GM12878 (cell line): ENCODE results near the gene PDXP. TPM values are rescaled to one million over a fixed set of nuclear protein-coding genes. Genes with fewer than 3 reads are reported as not detected.

Source experiments
- ATAC-seq: fragments of 200-7000 bp; cut with Tn5 transposase; 3 replicates; pipeline ENCODE4 v1.9.1; 2020; ENCODE audit warnings: mild to moderate bottlenecking, moderate library complexity
- Bru-seq: library from RNA; stranded (reverse); fragments of 400-500 nt; gene quantifications from one replicate; lab custom pipeline; 2021; lab: Mats Ljungman, UMichigan
- BruChase-seq, 2 experiments: library from RNA; stranded (reverse); fragments of 400-500 nt; gene quantifications; one replicate each; lab custom pipeline; 2021; lab: Mats Ljungman, UMichigan
- BruUV-seq: library from RNA; stranded (reverse); fragments of 400-500 nt; replicated peaks from 2 replicates; lab custom pipeline; 2021; lab: Mats Ljungman, UMichigan
- CTCF ChIA-PET: fragments of 300-600 bp; sonication (Branson Sonifier 250); formaldehyde crosslinking; extraction: SDS; loops from one replicate; lab custom pipeline; 2021; ENCODE audit warnings: inconsistent platforms; lab: Yijun Ruan, JAX
- POLR2A ChIA-PET: fragments of 350-600 bp; formaldehyde crosslinking; extraction: SDS; loops from one replicate; lab custom pipeline; 2021; ENCODE audit warnings: inconsistent platforms; lab: Charles Lee
- RAD21 ChIA-PET: fragments of 300-600 bp; sonication (Branson Sonifier 250); formaldehyde crosslinking; loops from one replicate; lab custom pipeline; 2023; ENCODE audit warnings: antibody characterized with exemption; ENCODE audit not compliant: unreplicated experiment; lab: Charles Lee
- SMC1A ChIA-PET: fragments of 300-600 bp; sonication (Branson Sonifier 250); formaldehyde crosslinking; loops from one replicate; lab custom pipeline; 2023; ENCODE audit not compliant: unreplicated experiment, uncharacterized antibody; lab: Charles Lee
- DNase-seq: peaks from one replicate; pipeline ENCODE4 v3.0.0-alpha.2; 2011; ENCODE audit warnings: low read depth, low spot score
- FAIRE-seq: peaks from 3 replicates; lab custom pipeline; 2011; peaks lifted over from hg19 to GRCh38; lab: Jason Lieb, UNC
- H2AFZ ChIP-seq: 2 replicates; pipeline ENCODE4 v1.6.0; 2011; ENCODE audit warnings: low read depth, low read length, control low read depth; ENCODE audit not compliant: control insufficient read depth
- H3K27ac ChIP-seq: 2 replicates; pipeline ENCODE4 v1.5.1; 2011; ENCODE audit warnings: control low read depth; ENCODE audit not compliant: control insufficient read depth, insufficient read depth
- H3K27me3 ChIP-seq, 2 experiments: replicated peaks in 1 of 2; 2 replicates each; pipeline versions ENCODE4 v1.6.0 to v1.6.1; 2011; ENCODE audit warnings: low read length in 1 of 2; ENCODE audit not compliant: control insufficient read depth in 2 of 2, insufficient read depth in 2 of 2
- H3K36me3 ChIP-seq, 2 experiments: 2 replicates each; pipeline ENCODE4 v1.5.1; 2011; ENCODE audit warnings: low read length in 1 of 2; ENCODE audit not compliant: control insufficient read depth in 2 of 2, insufficient read depth in 2 of 2
- H3K4me1 ChIP-seq: 2 replicates; pipeline ENCODE4 v1.6.1; 2011; ENCODE audit warnings: mild to moderate bottlenecking, low read length, moderate library complexity, mixed read lengths; ENCODE audit not compliant: control insufficient read depth, insufficient read depth
- H3K4me2 ChIP-seq: 2 replicates; pipeline ENCODE4 v1.6.0; 2011; ENCODE audit warnings: control low read depth; ENCODE audit not compliant: control insufficient read depth, insufficient read depth
- H3K4me3 ChIP-seq: fragments of 200-600 bp; sonication (generic); 2 replicates; pipeline ENCODE4 v1.5.1; 2016
- H3K79me2 ChIP-seq: 2 replicates; pipeline ENCODE4 v1.6.0; 2011; ENCODE audit warnings: low read length; ENCODE audit not compliant: control insufficient read depth, insufficient read depth
- H3K9ac ChIP-seq: 2 replicates; pipeline ENCODE4 v1.8.0; 2011; ENCODE audit warnings: low read length, control low read depth, mixed read lengths; ENCODE audit not compliant: control insufficient read depth, insufficient read depth
- H3K9me3 ChIP-seq: replicated peaks from 3 replicates; pipeline ENCODE4 v1.5.1; 2011; ENCODE audit warnings: mild to moderate bottlenecking, low read length; ENCODE audit not compliant: control insufficient read depth, insufficient read depth
- H4K20me1 ChIP-seq: 2 replicates; pipeline ENCODE4 v1.6.0; 2011; ENCODE audit not compliant: control insufficient read depth, insufficient read depth
- ASH2L ChIP-seq: fragments of 300-600, 200-600 bp; sonication (generic); IDR thresholded peaks from 2 replicates; pipeline ENCODE4 v1.6.1; 2017; ENCODE audit warnings: low read depth, mild to moderate bottlenecking, borderline replicate concordance
- E2F4 ChIP-seq: IDR thresholded peaks from 2 replicates; pipeline ENCODE4 v1.6.1; 2012; ENCODE audit warnings: low read depth, low read length, improper control_type of control experiment
- HCFC1 ChIP-seq: fragments of 150-350 bp; IDR thresholded peaks from 2 replicates; pipeline ENCODE4 v1.6.1; 2014; ENCODE audit warnings: low read length
- REST ChIP-seq: IDR thresholded peaks from 2 replicates; pipeline ENCODE4 v1.6.1; 2012; ENCODE audit warnings: mild to moderate bottlenecking, low read depth, low read length
- ZBTB4 ChIP-seq: fragments of 450-650 bp; formaldehyde crosslinking; IDR thresholded peaks from 2 replicates; pipeline ENCODE4 v1.4.0; 2022; ENCODE audit warnings: mild to moderate bottlenecking, moderate library complexity
- ZNF274 ChIP-seq: IDR thresholded peaks from one replicate; pipeline ENCODE4 v1.8.0; 2011; ENCODE audit not compliant: insufficient read length, insufficient read depth
- WGBS: methylation state at CpG from one replicate; pipeline ENCODE4 v1.1.6; 2016; ENCODE audit warnings: low lambda C conversion rate; ENCODE audit not compliant: insufficient replicate concordance, insufficient coverage; ENCODE audit errors: missing lambda C conversion rate; 5-methylcytosine and 5-hydroxymethylcytosine counted together
- in situ Hi-C: fragments of 300-500 bp; cut with MboI; formaldehyde crosslinking; loops from 9 replicates; pipeline ENCODE4 v1.14.3; 2018; ENCODE audit warnings: mixed read lengths
- intact Hi-C: fragments of 100-400 bp; cut with micrococcal nuclease; formaldehyde crosslinking; loops from one replicate; pipeline ENCODE4 v1.14.2; 2022; ENCODE audit not compliant: unreplicated experiment
- long read RNA-seq, 2 experiments: library from polyadenylated mRNA; unstranded; transcript quantifications; one replicate each; pipeline ENCODE4 v2.0.0, GENCODE V29; 2019 to 2020
- polyA minus RNA-seq, 3 experiments: library from RNA; depleted of rRNA, polyadenylated mRNA; stranded (reverse); fragments of >200 nt; gene quantifications; 2 replicates each; pipeline ENCODE4 v1.2.3, GENCODE V29; 2011
- polyA plus RNA-seq, 11 experiments: library from polyadenylated mRNA; depleted of rRNA in 4 of 11; unstranded in 6 of 11; stranded (reverse) in 5 of 11; fragments of >200 nt; fragmentation: Nextera tagmentation in 4 of 11; fragmentation: Illumina TruSeq in 1 of 11; extraction: Ambion mirVana in 4 of 11; extraction: Trizol in 1 of 11; gene quantifications; 1 replicate in 1 of 11; 2 replicates in 10 of 11; pipeline versions ENCODE4 v1.2.1 to v1.2.3, GENCODE V29; 2011 to 2016; ENCODE audit warnings: inconsistent platforms in 2 of 11, missing spikeins in 2 of 11, low read depth in 1 of 11
- total RNA-seq, 4 experiments: library from RNA; depleted of rRNA in 3 of 4; stranded (reverse); fragments of >200 nt in 3 of 4; fragmentation: Illumina TruSeq in 1 of 4; extraction: Trizol in 1 of 4; gene quantifications; 2 replicates each; pipeline versions ENCODE4 v1.2.1 to v1.2.3, GENCODE V29; 2013 to 2021

PDXP gene
- total RNA-seq (2013; cell fraction: nucleolus; rRNA removed) = 7.4 and 8.6 TPM in 2 replicates
- 36.8 and 41.1 TPM in 2 replicates for total RNA-seq (2014; rRNA removed)
- 27.2 and 29.7 TPM in 2 replicates for total RNA-seq (2014; rRNA removed; fragmentation: Illumina TruSeq; extraction: Trizol)
- total RNA-seq (2021) = 38.6 and 44.7 TPM in 2 replicates
- polyA plus RNA-seq (2011; ENCODE audit: low read depth) = 14.9 TPM
- polyA plus RNA-seq (2011; rRNA removed) = 25.4 and 39.4 TPM in 2 replicates
- 66.8 and 73.1 TPM in 2 replicates for polyA plus RNA-seq (2011; cell fraction: cytosol; rRNA removed)
- polyA plus RNA-seq (2011; cell fraction: nucleus; rRNA removed) = 26.0 and 35.5 TPM in 2 replicates
- 17.7 and 26.5 TPM in 2 replicates for polyA plus RNA-seq (2012)
- polyA plus RNA-seq (2014; fragmentation: Illumina TruSeq; extraction: Trizol) = 30.1 and 40.0 TPM in 2 replicates
- polyA plus RNA-seq (2014; fragmentation: Nextera tagmentation; extraction: Ambion mirVana) = 10 to 100 TPM in 1 of 2 experiments, 1 to 10 TPM in 1; 9.8 to 15.2 TPM
- 56.7 and 57.9 TPM in 2 replicates for polyA plus RNA-seq (2014; rRNA removed)
- polyA plus RNA-seq (2016; fragmentation: Nextera tagmentation; extraction: Ambion mirVana) = 1 to 10 TPM; 4.4 to 4.8 TPM
- 22.2 and 37.3 TPM in 2 replicates for polyA minus RNA-seq (2011; rRNA and poly(A)+ RNA removed)
- 11.4 and 17.4 TPM in 2 replicates for polyA minus RNA-seq (2011; cell fraction: cytosol; rRNA and poly(A)+ RNA removed)
- polyA minus RNA-seq (2011; cell fraction: nucleus; rRNA and poly(A)+ RNA removed) = 7.3 and 9.7 TPM in 2 replicates
- percentile 50 among the genes with signal in this experiment for Bru-seq, nascent RNA
- percentile 60 among the genes with signal in this experiment for BruChase-seq, experiment 1, labeled RNA remaining after a 6-hour chase
- percentile 61 among the genes with signal in this experiment for BruChase-seq, experiment 2, labeled RNA remaining after a 2-hour chase
- long read RNA-seq, experiment 1, partial matches to known transcripts = 0 of 2 reads
- long read RNA-seq, experiment 1, other reads (novel, unspliced or antisense) = 0 of 2 reads
- long read RNA-seq, experiment 2 = 0 reads

- Histone ChIP-seq H3K9me3 (no peaks in the 10 kb centered on the region), H3K27ac (peak within 1 kb of the TSS; percentile 64), H3K9ac (peak within 1 kb of the TSS; percentile 70), H3K79me2 (peaks cover 43% of the 10 kb centered on the region), H3K36me3 (peaks cover 0 to 2% of the 10 kb centered on the region in 2 experiments; a peak in 2 of 4 replicates), H3K4me1 (peaks cover 12% of the 10 kb centered on the region), H4K20me1 (no peaks in the 10 kb centered on the region), H3K4me2 (peak within 1 kb of the TSS; percentile 96), H3K27me3 (no peaks in the 10 kb centered on the region), H3K4me3 (peak within 1 kb of the TSS; percentile 82), H2AFZ (peak within 1 kb of the TSS; percentile 96)
- POLR2A ChIA-PET = interaction anchor here (0.6 to 9.6 kb wide), 20 partner anchors 11 to 296 kb away, joined by 3 to 209 read pairs (median 5); partner anchors contain the start of genes ANKRD54, GCAT, GGA1 and LGALS1
- peak; percentile 100 for FAIRE-seq
- DNase-seq = peak; percentile 99
- CTCF ChIA-PET = interaction anchor here (0.6 to 11.7 kb wide), 14 partner anchors 18 to 1489 kb away, joined by 3 to 414 read pairs (median 8); partner anchors contain the start of genes GGA1, LGALS1, NOL12 and SH3BP1
- WGBS = under 1% methylated on average over 101 of the region's 101 CpGs
- SMC1A ChIA-PET = interaction anchor here (0.6 to 7.9 kb wide), 15 partner anchors 9 to 204 kb away, joined by 3 to 157 read pairs (median 7); partner anchors contain the start of genes ANKRD54, GCAT, GGA1 and LGALS1
- ATAC-seq = peak; percentile 95
- RAD21 ChIA-PET = interaction anchor here (0.8 to 9.1 kb wide), 16 partner anchors 10 to 159 kb away, joined by 3 to 173 read pairs (median 5); partner anchors contain the start of genes GCAT, GGA1, LGALS1 and NOL12
- intact Hi-C loops = no loop called here
- no TSS peak for BruUV-seq
- in situ Hi-C loops = no loop called here
- TF ChIP-seq REST (no peak), E2F4 (0 out of 2 replicates have a peak, but pooled peaks have one; percentile 19), ASH2L (no peak), ZNF274 (no peak), HCFC1 (no peak), ZBTB4 (no peak)
Observed at GRCh38 chr22:37658133-37659065, at the start of gene PDXP. Gene PDXP (plus strand): TSS chr22:37658723. CDS start chr22:37658783, 60 bp downstream.
